IMR-90 (cell line): ENCODE results near the gene FOXO6. TPM values are rescaled to one million over a fixed set of nuclear protein-coding genes. Genes with fewer than 3 reads are reported as not detected.

Source experiments
- ATAC-seq: fragments of 200-7000 bp; cut with Tn5 transposase; 2 replicates; pipeline ENCODE4 v1.9.1; 2020; ENCODE audit warnings: low read depth, mild to moderate bottlenecking, moderate library complexity
- BruUV-seq: library from RNA; stranded (reverse); fragments of 400-500 nt; replicated peaks from 2 replicates; lab custom pipeline; 2021; lab: Mats Ljungman, UMichigan
- CTCF ChIA-PET: fragments of 300-600 bp; formaldehyde crosslinking; extraction: SDS; loops from one replicate; lab custom pipeline; 2021; ENCODE audit warnings: antibody characterized with exemption; lab: Yijun Ruan, JAX
- POLR2A ChIA-PET: fragments of 300-600 bp; sonication (Branson Sonifier 250); formaldehyde crosslinking; loops from one replicate; lab custom pipeline; 2022; ENCODE audit warnings: antibody characterized with exemption; ENCODE audit not compliant: unreplicated experiment; lab: Charles Lee
- DNase-seq: peaks from one replicate; pipeline ENCODE4 v3.0.0; 2013
- H2AFZ ChIP-seq: replicated peaks from 2 replicates; pipeline ENCODE3; 2013; ENCODE audit warnings: low read length, mild to moderate bottlenecking; ENCODE audit not compliant: poor library complexity
- H2AK5ac ChIP-seq: 2 replicates; pipeline ENCODE4 v1.6.1; 2013; ENCODE audit warnings: low read depth, low read length, inconsistent platforms
- H2AK9ac ChIP-seq: replicated peaks from 2 replicates; pipeline ENCODE3; 2013; ENCODE audit warnings: mild to moderate bottlenecking, low read depth, low read length, moderate library complexity; ENCODE audit not compliant: poor library complexity
- H2BK120ac ChIP-seq: 2 replicates; pipeline ENCODE4 v1.6.1; 2013; ENCODE audit warnings: low read depth, low read length, inconsistent platforms
- H2BK15ac ChIP-seq: 3 replicates; pipeline ENCODE4 v1.6.1; 2013; ENCODE audit warnings: low read depth, low read length, inconsistent platforms
- H2BK20ac ChIP-seq: 2 replicates; pipeline ENCODE4 v1.6.1; 2013; ENCODE audit warnings: low read depth, mild to moderate bottlenecking, inconsistent platforms, low read length, moderate library complexity
- H2BK5ac ChIP-seq: 2 replicates; pipeline ENCODE4 v1.6.1; 2013; ENCODE audit warnings: mild to moderate bottlenecking, low read depth, low read length, inconsistent platforms; ENCODE audit not compliant: poor library complexity, severe bottlenecking
- H3K14ac ChIP-seq: replicated peaks from 2 replicates; pipeline ENCODE4 v1.6.1; 2013; ENCODE audit warnings: low read depth, low read length, inconsistent platforms
- H3K18ac ChIP-seq: 2 replicates; pipeline ENCODE4 v1.6.1; 2013; ENCODE audit warnings: low read depth, low read length, control low read depth
- H3K23ac ChIP-seq: 2 replicates; pipeline ENCODE4 v1.6.1; 2013; ENCODE audit warnings: low read depth, low read length, inconsistent platforms
- H3K27ac ChIP-seq: 2 replicates; pipeline ENCODE4 v1.5.1; 2013; ENCODE audit warnings: mild to moderate bottlenecking, control low read depth, low read length; ENCODE audit not compliant: insufficient read depth
- H3K27me3 ChIP-seq: 2 replicates; pipeline ENCODE4 v1.6.1; 2013; ENCODE audit warnings: low read length; ENCODE audit not compliant: control insufficient read depth, insufficient read depth
- H3K36me3 ChIP-seq: 2 replicates; pipeline ENCODE4 v1.6.1; 2013; ENCODE audit warnings: low read length, mixed read lengths; ENCODE audit not compliant: control insufficient read depth, insufficient read depth
- H3K4ac ChIP-seq: 2 replicates; pipeline ENCODE4 v1.6.1; 2013; ENCODE audit warnings: low read depth, low read length, inconsistent platforms
- H3K4me1 ChIP-seq: 2 replicates; pipeline ENCODE4 v1.6.1; 2013; ENCODE audit warnings: low read length, mixed read lengths; ENCODE audit not compliant: control insufficient read depth, insufficient read depth
- H3K4me2 ChIP-seq: 2 replicates; pipeline ENCODE4 v1.6.1; 2013; ENCODE audit warnings: low read depth, mild to moderate bottlenecking, control low read depth, low read length, moderate library complexity
- H3K4me3 ChIP-seq: 2 replicates; pipeline ENCODE4 v1.5.1; 2013; ENCODE audit warnings: low read depth, mild to moderate bottlenecking, control low read depth, low read length, moderate library complexity; ENCODE audit not compliant: insufficient read depth
- H3K56ac ChIP-seq: 2 replicates; pipeline ENCODE4 v1.6.1; 2013; ENCODE audit warnings: low read length, inconsistent platforms; ENCODE audit not compliant: insufficient read depth; ENCODE audit errors: extremely low read depth
- H3K79me1 ChIP-seq, 2 experiments: 2 replicates each; pipeline ENCODE4 v1.6.1; 2013; ENCODE audit warnings: low read length in 2 of 2, inconsistent platforms in 1 of 2, low read depth in 1 of 2
- H3K9ac ChIP-seq: 2 replicates; pipeline ENCODE4 v1.6.1; 2013; ENCODE audit warnings: low read depth, low read length, control low read depth
- H3K9me1 ChIP-seq: 2 replicates; pipeline ENCODE4 v1.6.1; 2013; ENCODE audit warnings: low read length, inconsistent platforms; ENCODE audit not compliant: insufficient read depth
- H3K9me3 ChIP-seq: 2 replicates; pipeline ENCODE4 v1.6.1; 2013; ENCODE audit warnings: low read length; ENCODE audit not compliant: control insufficient read depth, insufficient read depth
- H4K20me1 ChIP-seq: 2 replicates; pipeline ENCODE4 v1.6.1; 2013; ENCODE audit warnings: low read length, inconsistent platforms; ENCODE audit not compliant: insufficient read depth
- H4K5ac ChIP-seq: 2 replicates; pipeline ENCODE4 v1.6.1; 2013; ENCODE audit warnings: mild to moderate bottlenecking, low read depth, low read length, control low read depth
- H4K8ac ChIP-seq, 2 experiments: 2 replicates each; pipeline ENCODE4 v1.6.1; 2013; ENCODE audit warnings: low read depth in 2 of 2, low read length in 2 of 2, control low read depth in 1 of 2, inconsistent platforms in 1 of 2
- H4K91ac ChIP-seq: 2 replicates; pipeline ENCODE4 v1.6.1; 2013; ENCODE audit warnings: low read depth, low read length, inconsistent platforms; ENCODE audit not compliant: insufficient read depth
- CEBPB ChIP-seq: IDR thresholded peaks from 2 replicates; pipeline ENCODE4 v1.6.1; 2012; ENCODE audit warnings: low read depth, low read length, improper control_type of control experiment
- CHD1 ChIP-seq: IDR thresholded peaks from 2 replicates; pipeline ENCODE4 v1.6.1; 2012; ENCODE audit warnings: low read depth, low read length, improper control_type of control experiment
- FOS ChIP-seq: fragments of 150-350 bp; IDR thresholded peaks from 2 replicates; pipeline ENCODE4 v1.6.1; 2016; ENCODE audit warnings: low read depth, low read length
- MAFK ChIP-seq: IDR thresholded peaks from 2 replicates; pipeline ENCODE4 v1.6.1; 2012; ENCODE audit warnings: low read depth, low read length, improper control_type of control experiment
- MAZ ChIP-seq: IDR thresholded peaks from 2 replicates; pipeline ENCODE4 v1.6.1; 2012; ENCODE audit warnings: low read depth, mild to moderate bottlenecking, low read length, improper control_type of control experiment, moderate library complexity, borderline replicate concordance
- NFE2L2 ChIP-seq: fragments of 150-350 bp; IDR thresholded peaks from 2 replicates; pipeline ENCODE4 v1.6.1; 2016; ENCODE audit warnings: low read depth, mild to moderate bottlenecking, low read length
- POLR2A ChIP-seq: IDR thresholded peaks from 2 replicates; pipeline ENCODE4 v1.6.1; 2012; ENCODE audit warnings: mild to moderate bottlenecking, low read depth, low read length
- RAD21 ChIP-seq: IDR thresholded peaks from 2 replicates; pipeline ENCODE4 v1.6.1; 2012; ENCODE audit warnings: low read length, improper control_type of control experiment
- WGBS, 2 experiments: methylation state at CpG; one replicate each; pipeline versions ENCODE4 v1.1.5 to v1.1.7; 2013; ENCODE audit warnings: missing lambda C conversion rate in 2 of 2; ENCODE audit not compliant: insufficient read length in 1 of 2; ENCODE audit errors: extremely low coverage in 2 of 2; 5-methylcytosine and 5-hydroxymethylcytosine counted together
- dilution Hi-C: fragments of 300-500 bp; cut with HindIII; formaldehyde crosslinking; loops from one replicate; pipeline ENCODE4 v1.14.3; 2018; ENCODE audit warnings: low sequenced_read_pairs; ENCODE audit not compliant: unreplicated experiment
- in situ Hi-C: fragments of 300-500 bp; cut with MboI; formaldehyde crosslinking; loops from 3 replicates; pipeline ENCODE4 v1.14.3; 2019; ENCODE audit warnings: low sequenced_read_pairs, inconsistent platforms, mixed read lengths
- intact Hi-C: fragments of 100-400 bp; cut with micrococcal nuclease; formaldehyde crosslinking; loops from 2 replicates; pipeline ENCODE4 v1.10.0; 2022
- polyA plus RNA-seq, 3 experiments: library from polyadenylated mRNA; depleted of rRNA; stranded (reverse); fragments of >200 nt; gene quantifications; 2 replicates each; pipeline ENCODE4 v1.2.3, GENCODE V29; 2012; ENCODE audit warnings: low replicate concordance in 1 of 3
- total RNA-seq: library from RNA; depleted of rRNA; stranded (reverse); fragments of >200 nt; gene quantifications from 2 replicates; pipeline ENCODE4 v1.2.3, GENCODE V29; 2012
- TF ChIP-seq, protein P1 (sequence below): fragments of 150-350 bp; IDR thresholded peaks from 2 replicates; pipeline ENCODE4 v1.6.1; 2016; ENCODE audit warnings: low read depth, mild to moderate bottlenecking, low read length, moderate library complexity, borderline replicate concordance

Gene FOXO6
- total and polyA plus RNA-seq, 2 of the 4 experiments (the other 2 are of a cell fraction), result not detected

DNA sequence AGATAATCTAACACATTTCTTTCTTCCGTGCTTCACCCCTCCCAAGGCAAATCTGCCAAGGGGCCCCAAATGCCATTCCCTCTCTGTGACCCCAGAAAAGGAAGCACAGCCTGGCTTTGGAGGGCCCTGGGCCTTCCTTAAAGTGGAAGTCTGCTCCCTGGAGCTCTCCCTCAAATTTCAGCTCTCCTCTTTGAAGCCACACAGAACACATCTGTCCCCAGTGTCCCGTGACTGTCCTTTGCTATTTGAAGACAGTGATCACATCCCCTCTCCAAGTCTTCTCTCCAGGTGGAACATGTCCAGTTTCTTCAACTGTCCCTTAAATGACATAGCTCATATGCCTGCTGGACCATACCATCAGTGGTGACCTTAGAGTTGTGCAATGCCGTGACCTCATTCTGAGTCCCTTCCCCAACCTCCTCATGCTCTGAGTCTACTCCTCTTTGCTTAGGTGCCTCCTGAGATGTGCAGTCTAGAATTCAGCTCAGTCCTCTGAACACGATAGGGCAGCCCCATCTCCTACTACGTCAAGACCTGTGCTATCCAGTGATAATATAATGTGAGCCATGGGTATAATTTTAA lies 18.4 kb upstream of the FOXO6 start:
- H2BK20ac ChIP-seq, result no peak overlapping the region
- no peak overlapping the region for H4K91ac ChIP-seq
- H3K9ac ChIP-seq, result no peak overlapping the region
- H3K27ac ChIP-seq, result no peak overlapping the region
- H3K36me3 ChIP-seq, result no peaks in the 10 kb centered on the region
- H4K20me1 ChIP-seq, result no peaks in the 10 kb centered on the region
- ChIA-PET CTCF (no interaction called here), POLR2A (no interaction called here)
- H2AK9ac ChIP-seq, result peak overlapping the region; percentile 45
- no peaks in the 10 kb centered on the region for H3K4me1 ChIP-seq
- H3K18ac ChIP-seq, result no peak overlapping the region
- H2BK5ac ChIP-seq, result no peak overlapping the region
- H4K5ac ChIP-seq, result no peak overlapping the region
- no peaks in the 10 kb centered on the region for H3K9me1 ChIP-seq
- H2AK5ac ChIP-seq, result no peak overlapping the region
- BruUV-seq, result no TSS peak
- H3K56ac ChIP-seq, result no peak overlapping the region
- H2BK120ac ChIP-seq, result no peak overlapping the region
- H3K23ac ChIP-seq, result no peak overlapping the region
- peaks cover 16% of the 10 kb centered on the region for H3K27me3 ChIP-seq
- no peak overlapping the region for H3K14ac ChIP-seq
- no peaks in the 10 kb centered on the region for H3K79me1 ChIP-seq
- no peak overlapping the region for H4K8ac ChIP-seq
- ATAC-seq (no peak), DNase-seq (no peak)
- intact Hi-C loops, result no loop called here
- in situ Hi-C loops, result no loop called here
- TF ChIP-seq, protein P1, sequence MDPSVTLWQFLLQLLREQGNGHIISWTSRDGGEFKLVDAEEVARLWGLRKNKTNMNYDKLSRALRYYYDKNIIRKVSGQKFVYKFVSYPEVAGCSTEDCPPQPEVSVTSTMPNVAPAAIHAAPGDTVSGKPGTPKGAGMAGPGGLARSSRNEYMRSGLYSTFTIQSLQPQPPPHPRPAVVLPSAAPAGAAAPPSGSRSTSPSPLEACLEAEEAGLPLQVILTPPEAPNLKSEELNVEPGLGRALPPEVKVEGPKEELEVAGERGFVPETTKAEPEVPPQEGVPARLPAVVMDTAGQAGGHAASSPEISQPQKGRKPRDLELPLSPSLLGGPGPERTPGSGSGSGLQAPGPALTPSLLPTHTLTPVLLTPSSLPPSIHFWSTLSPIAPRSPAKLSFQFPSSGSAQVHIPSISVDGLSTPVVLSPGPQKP, result no peak
- 0 out of 2 replicates have a peak, but pooled peaks have one; percentile 13 for TF ChIP-seq CEBPB
- TF ChIP-seq FOS, result no peak
- no peak for TF ChIP-seq MAZ
- no peak for TF ChIP-seq POLR2A
- no peak for TF ChIP-seq MAFK
- TF ChIP-seq NFE2L2, result no peak
- no peak for TF ChIP-seq CHD1
- TF ChIP-seq RAD21, result no peak
- no peaks in the 10 kb centered on the region for H3K9me3 ChIP-seq
- H3K4me2 ChIP-seq, result no peak overlapping the region
- dilution Hi-C loops, result no loop called here
- no peak overlapping the region for H2AFZ ChIP-seq
- H3K4ac ChIP-seq, result no peak overlapping the region
- no peak overlapping the region for H3K4me3 ChIP-seq
- WGBS, 2 experiments, result 70% methylated on average over 2 of the region's 5 CpGs; no CpG with 5 or more reads in 1 of the 2 experiments
- no peak overlapping the region for H2BK15ac ChIP-seq
